Neural progenitor cell (in vitro differentiated cells): ENCODE data around the gene MYRFL.

Source experiments
- EZH2 ChIP-seq: fragments of 200-600 bp; sonication (generic); IDR thresholded peaks from 2 replicates; pipeline ENCODE4 v1.6.1; 2017; ENCODE audit warnings: antibody characterized with exemption, mild to moderate bottlenecking, moderate library complexity
- EZH2phosphoT487 ChIP-seq: fragments of 200-600 bp; sonication (generic); IDR thresholded peaks from 2 replicates; pipeline ENCODE4 v1.6.1; 2017; ENCODE audit warnings: antibody characterized with exemption
- TF ChIP-seq, protein P1 (sequence below): fragments of 200-600 bp; sonication (generic); IDR thresholded peaks from 2 replicates; pipeline ENCODE4 v1.5.1; 2017; ENCODE audit warnings: antibody characterized with exemption, mild to moderate bottlenecking

DNA sequence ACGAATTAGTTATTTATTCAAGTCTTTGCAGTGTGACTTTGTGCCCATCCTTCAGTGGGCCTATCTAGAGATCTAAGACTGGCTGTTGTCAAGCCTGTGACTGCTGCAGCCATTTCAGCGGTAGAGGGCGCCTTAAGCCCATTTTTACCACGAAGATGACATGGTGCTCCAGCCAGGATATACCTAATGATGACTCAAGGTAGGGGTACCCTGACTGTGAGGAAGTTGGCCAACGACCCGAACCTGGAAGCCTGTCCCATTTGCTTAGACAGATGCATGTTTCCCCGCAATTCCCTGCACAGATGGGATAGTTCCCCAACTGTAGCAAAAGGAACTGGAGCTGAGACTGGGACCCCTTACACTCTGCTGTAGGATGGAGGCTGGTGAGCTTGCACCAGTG, 45.1 kb upstream of the MYRFL start:
- TF ChIP-seq, protein P1, sequence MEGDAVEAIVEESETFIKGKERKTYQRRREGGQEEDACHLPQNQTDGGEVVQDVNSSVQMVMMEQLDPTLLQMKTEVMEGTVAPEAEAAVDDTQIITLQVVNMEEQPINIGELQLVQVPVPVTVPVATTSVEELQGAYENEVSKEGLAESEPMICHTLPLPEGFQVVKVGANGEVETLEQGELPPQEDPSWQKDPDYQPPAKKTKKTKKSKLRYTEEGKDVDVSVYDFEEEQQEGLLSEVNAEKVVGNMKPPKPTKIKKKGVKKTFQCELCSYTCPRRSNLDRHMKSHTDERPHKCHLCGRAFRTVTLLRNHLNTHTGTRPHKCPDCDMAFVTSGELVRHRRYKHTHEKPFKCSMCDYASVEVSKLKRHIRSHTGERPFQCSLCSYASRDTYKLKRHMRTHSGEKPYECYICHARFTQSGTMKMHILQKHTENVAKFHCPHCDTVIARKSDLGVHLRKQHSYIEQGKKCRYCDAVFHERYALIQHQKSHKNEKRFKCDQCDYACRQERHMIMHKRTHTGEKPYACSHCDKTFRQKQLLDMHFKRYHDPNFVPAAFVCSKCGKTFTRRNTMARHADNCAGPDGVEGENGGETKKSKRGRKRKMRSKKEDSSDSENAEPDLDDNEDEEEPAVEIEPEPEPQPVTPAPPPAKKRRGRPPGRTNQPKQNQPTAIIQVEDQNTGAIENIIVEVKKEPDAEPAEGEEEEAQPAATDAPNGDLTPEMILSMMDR: peak; percentile 66
- TF ChIP-seq EZH2: no peak
- TF ChIP-seq EZH2phosphoT487: no peak
